ENCODE results near the gene PPP2R3C. TPM values are rescaled to one million over a fixed set of nuclear protein-coding genes. Genes with fewer than 3 reads are reported as not detected.

PPP2R3C gene
- total and polyA plus RNA-seq, 2 of the 13 experiments (the other 11 are each of a cell fraction or from before 2014, with no cell fraction given): 63.4 to 102 TPM

DNA sequence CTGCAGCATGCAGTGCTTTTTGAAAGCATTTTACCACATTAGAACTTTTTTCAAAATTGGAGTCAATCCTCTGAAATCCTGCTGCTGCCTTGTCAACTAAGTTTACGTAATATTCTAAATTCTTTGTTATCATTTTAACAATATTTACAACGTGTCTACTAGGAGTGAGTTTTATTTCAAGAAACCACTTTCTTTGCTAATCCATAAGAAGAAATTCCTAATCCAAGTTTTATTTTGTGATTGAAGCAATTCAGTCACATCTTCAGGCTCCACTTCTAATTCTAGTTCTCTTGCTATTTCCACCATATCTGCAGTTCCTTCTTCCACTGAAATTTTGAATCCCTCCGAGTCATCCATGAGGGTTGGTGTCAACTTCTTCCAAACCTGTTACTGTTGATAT lies 25.9 kb upstream of the PPP2R3C start (continued):
- TF ChIP-seq, protein P1, sequence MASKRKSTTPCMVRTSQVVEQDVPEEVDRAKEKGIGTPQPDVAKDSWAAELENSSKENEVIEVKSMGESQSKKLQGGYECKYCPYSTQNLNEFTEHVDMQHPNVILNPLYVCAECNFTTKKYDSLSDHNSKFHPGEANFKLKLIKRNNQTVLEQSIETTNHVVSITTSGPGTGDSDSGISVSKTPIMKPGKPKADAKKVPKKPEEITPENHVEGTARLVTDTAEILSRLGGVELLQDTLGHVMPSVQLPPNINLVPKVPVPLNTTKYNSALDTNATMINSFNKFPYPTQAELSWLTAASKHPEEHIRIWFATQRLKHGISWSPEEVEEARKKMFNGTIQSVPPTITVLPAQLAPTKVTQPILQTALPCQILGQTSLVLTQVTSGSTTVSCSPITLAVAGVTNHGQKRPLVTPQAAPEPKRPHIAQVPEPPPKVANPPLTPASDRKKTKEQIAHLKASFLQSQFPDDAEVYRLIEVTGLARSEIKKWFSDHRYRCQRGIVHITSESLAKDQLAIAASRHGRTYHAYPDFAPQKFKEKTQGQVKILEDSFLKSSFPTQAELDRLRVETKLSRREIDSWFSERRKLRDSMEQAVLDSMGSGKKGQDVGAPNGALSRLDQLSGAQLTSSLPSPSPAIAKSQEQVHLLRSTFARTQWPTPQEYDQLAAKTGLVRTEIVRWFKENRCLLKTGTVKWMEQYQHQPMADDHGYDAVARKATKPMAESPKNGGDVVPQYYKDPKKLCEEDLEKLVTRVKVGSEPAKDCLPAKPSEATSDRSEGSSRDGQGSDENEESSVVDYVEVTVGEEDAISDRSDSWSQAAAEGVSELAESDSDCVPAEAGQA (IDR thresholded peaks at IDR 0.05; ENCODE audit: low read depth): no peak
- TF ChIP-seq, protein P1 (CRISPR knock-in tag; IDR thresholded peaks at IDR 0.05; ENCODE audit: borderline replicate concordance): 0 out of 2 replicates have a peak, but pooled peaks have one; percentile 57
- TF ChIP-seq ZFP1 (CRISPR knock-in tag; IDR thresholded peaks at IDR 0.05) (no peak), NKX3-1 (CRISPR knock-in tag; IDR thresholded peaks at IDR 0.05) (0 out of 2 replicates have a peak, but pooled peaks have one; percentile 53), MTF1 (CRISPR knock-in tag; IDR thresholded peaks at IDR 0.05) (0 out of 2 replicates have a peak, but pooled peaks have one; percentile 65), RNF2 (conservative IDR thresholded peaks at IDR 0.05; ENCODE audit: low read depth) (no peak), MZF1 (CRISPR knock-in tag; IDR thresholded peaks at IDR 0.05; ENCODE audit: borderline replicate concordance) (no peak), SMAD3 (CRISPR knock-in tag; IDR thresholded peaks at IDR 0.05) (no peak), GATAD1 (CRISPR knock-in tag; IDR thresholded peaks at IDR 0.05) (0 out of 2 replicates have a peak, but pooled peaks have one; percentile 1), PHF8 (CRISPR knock-in tag; IDR thresholded peaks at IDR 0.05) (no peak), HES4 (CRISPR knock-in tag; IDR thresholded peaks at IDR 0.05; ENCODE audit: borderline replicate concordance) (no peak), TP53 (CRISPR knock-in tag; conservative IDR thresholded peaks at IDR 0.05) (0 out of 2 replicates have a peak, but pooled peaks have one; percentile 29), ZSCAN20 (CRISPR knock-in tag; IDR thresholded peaks at IDR 0.05; ENCODE audit: borderline replicate concordance) (0 out of 2 replicates have a peak, but pooled peaks have one; percentile 41)
- TF ChIP-seq, protein P2, sequence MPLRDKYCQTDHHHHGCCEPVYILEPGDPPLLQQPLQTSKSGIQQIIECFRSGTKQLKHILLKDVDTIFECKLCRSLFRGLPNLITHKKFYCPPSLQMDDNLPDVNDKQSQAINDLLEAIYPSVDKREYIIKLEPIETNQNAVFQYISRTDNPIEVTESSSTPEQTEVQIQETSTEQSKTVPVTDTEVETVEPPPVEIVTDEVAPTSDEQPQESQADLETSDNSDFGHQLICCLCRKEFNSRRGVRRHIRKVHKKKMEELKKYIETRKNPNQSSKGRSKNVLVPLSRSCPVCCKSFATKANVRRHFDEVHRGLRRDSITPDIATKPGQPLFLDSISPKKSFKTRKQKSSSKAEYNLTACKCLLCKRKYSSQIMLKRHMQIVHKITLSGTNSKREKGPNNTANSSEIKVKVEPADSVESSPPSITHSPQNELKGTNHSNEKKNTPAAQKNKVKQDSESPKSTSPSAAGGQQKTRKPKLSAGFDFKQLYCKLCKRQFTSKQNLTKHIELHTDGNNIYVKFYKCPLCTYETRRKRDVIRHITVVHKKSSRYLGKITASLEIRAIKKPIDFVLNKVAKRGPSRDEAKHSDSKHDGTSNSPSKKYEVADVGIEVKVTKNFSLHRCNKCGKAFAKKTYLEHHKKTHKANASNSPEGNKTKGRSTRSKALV (CRISPR knock-in tag; IDR thresholded peaks at IDR 0.05): no peak
- TF ChIP-seq, protein P3, sequence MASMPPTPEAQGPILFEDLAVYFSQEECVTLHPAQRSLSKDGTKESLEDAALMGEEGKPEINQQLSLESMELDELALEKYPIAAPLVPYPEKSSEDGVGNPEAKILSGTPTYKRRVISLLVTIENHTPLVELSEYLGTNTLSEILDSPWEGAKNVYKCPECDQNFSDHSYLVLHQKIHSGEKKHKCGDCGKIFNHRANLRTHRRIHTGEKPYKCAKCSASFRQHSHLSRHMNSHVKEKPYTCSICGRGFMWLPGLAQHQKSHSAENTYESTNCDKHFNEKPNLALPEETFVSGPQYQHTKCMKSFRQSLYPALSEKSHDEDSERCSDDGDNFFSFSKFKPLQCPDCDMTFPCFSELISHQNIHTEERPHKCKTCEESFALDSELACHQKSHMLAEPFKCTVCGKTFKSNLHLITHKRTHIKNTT (CRISPR knock-in tag; IDR thresholded peaks at IDR 0.05): no peak
- TF ChIP-seq, protein P4, sequence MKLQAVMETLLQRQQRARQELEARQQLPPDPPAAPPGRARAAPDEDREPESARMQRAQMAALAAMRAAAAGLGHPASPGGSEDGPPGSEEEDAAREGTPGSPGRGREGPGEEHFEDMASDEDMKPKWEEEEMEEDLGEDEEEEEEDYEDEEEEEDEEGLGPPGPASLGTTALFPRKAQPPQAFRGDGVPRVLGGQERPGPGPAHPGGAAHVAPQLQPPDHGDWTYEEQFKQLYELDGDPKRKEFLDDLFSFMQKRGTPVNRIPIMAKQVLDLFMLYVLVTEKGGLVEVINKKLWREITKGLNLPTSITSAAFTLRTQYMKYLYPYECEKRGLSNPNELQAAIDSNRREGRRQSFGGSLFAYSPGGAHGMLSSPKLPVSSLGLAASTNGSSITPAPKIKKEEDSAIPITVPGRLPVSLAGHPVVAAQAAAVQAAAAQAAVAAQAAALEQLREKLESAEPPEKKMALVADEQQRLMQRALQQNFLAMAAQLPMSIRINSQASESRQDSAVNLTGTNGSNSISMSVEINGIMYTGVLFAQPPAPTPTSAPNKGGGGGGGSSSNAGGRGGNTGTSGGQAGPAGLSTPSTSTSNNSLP (IDR thresholded peaks at IDR 0.05; ENCODE audit: low read depth, low read length): no peak
- TF ChIP-seq, protein P5, sequence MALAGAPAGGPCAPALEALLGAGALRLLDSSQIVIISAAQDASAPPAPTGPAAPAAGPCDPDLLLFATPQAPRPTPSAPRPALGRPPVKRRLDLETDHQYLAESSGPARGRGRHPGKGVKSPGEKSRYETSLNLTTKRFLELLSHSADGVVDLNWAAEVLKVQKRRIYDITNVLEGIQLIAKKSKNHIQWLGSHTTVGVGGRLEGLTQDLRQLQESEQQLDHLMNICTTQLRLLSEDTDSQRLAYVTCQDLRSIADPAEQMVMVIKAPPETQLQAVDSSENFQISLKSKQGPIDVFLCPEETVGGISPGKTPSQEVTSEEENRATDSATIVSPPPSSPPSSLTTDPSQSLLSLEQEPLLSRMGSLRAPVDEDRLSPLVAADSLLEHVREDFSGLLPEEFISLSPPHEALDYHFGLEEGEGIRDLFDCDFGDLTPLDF (CRISPR knock-in tag; IDR thresholded peaks at IDR 0.05): peak; percentile 54; the same call in 1 of the 2 replicates
